Measurements from ENCODE around the gene PTPRD.

The PTPRD gene

DNA sequence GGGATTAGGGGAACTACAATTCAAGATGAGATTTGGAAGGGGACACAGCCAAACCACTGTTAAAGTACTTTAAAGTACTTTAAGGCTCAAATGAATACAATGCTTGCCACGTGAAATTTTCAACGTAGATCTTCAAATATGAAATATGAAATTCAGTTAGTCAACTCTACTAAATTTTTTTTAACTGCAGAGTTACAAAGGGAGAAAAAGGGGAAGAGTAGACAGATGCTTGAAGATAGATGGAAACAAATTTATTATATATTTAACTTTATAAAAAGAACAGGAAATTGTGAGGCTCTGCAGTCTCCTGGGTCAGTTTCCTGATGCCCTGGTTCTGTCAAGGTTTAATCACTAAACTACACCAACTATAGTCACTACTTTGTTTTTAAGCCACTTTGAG, 2027.8 kb downstream of the PTPRD start:
- no peak for DNase-seq (ENCODE audit: low read depth in 2 of 2)

DNA sequence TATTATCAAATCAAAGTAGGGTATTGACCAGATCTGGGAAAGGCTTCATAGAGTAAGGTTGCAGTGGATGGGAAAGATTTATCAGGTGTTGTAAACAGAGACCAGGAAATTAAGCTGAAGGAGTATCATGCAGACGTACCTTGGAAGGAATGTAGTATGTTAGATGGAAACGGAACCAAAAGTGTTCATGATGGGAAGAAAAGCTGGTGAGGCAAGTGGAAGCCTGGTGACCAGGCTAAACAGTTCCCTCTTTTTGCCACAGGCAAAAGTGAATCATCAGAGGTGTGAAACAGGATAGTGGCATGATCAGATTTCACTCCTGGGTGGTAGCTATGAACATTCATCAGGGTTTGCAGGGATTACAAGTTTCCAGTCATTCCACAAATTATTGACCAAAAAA, 2033.1 kb downstream of the PTPRD start:
- no peak for DNase-seq (ENCODE audit: low read depth in 2 of 2)

DNA sequence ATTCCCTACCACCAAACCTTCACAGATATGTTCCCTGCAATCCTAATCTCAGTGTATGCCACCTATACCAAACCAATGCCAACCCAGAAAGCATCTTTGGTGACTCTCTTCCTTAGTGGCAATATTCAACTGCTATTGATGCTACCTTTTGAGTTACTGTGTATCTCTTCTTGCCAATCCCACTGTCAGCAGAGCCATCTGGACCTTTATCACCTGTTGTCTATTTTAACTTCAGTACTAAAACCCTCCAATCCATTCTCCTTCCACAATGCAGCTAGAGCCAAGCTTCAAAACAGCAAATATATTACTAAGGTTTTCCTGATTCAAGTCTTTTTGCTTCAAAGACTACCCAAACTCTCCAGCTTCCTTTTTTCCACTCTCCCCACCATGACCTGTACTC, 2036.1 kb downstream of the PTPRD start:
- no peak for DNase-seq (ENCODE audit: low read depth in 2 of 2)

DNA sequence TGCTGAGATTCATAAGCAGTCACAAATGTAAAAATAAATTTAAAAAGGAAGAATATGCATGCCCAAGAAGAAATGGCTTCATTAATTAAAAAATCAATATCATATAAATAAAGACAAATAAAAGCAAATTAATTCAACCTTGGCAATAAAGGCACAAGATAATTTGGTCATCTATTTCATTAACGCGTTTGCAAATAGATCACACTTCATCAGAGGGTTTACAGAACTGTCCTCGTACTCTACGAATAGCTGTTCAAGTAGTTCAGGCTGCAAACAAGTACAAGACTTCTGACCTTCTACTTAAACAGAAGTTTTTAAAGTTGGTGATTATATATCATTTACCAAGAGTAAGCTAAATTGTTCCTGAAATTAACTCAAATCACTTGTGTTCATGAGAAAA, 2038.0 kb downstream of the PTPRD start:
- DNase-seq (ENCODE audit: low read depth in 2 of 2), result no peak

DNA sequence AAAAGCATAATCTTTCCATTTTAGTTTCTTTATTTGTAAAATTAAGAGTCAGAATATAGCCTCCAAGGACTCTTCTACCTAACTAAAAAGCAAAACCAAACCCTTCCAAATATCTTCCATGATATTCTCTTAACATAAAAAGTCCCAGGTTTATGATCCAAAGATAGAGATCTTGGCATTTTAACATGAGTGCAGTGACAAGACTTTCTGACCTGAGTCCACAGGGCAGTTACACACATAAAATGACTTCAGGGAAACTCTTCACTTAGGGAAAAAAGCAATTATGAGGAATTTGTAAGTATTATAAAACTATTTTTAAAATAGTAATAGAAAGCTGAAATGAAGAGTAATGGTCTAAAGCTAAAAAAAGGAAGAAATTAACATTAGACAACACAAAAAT, 2040.6 kb downstream of the PTPRD start:
- no peak for DNase-seq (ENCODE audit: low read depth in 2 of 2)

DNA sequence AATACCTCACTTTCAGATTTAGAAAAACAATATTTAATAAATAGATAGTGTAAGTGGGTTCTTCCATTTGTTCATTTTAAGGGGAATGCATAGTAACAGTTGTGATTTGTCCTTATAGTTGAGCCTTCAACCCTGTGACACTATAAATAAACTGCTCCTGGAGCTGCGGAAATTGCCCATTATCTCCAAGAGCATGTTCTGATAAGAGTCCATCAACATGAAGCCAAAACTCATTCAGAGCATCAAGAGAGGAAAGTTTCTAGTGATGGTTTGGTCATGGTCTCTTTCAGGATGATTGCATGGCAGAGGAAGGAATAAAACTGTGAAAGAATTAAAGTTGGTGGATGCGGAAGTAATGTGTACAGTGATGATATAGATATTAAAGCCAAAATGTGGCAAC, 2041.2 kb downstream of the PTPRD start:
- DNase-seq (ENCODE audit: low read depth in 2 of 2), result no peak

DNA sequence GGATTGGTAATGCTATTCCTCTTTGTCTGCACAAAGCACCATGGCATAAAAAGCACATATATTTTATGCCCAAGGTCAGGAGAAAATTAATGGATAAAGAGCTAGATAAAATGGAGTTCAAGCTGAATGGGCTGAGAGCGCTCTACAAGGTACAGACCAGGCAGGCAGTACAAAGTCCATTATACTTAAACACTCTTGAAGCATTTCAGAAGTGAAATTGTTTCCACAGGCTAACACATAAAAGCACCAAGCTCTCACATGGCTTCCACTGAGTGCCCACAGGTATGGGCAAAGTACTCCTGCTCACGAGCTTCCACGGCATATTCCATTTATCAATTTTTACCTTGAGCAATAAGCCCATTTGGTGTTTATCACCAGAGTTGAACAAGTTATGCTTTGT, 2042.0 kb downstream of the PTPRD start:
- DNase-seq (ENCODE audit: low read depth in 2 of 2), result no peak

DNA sequence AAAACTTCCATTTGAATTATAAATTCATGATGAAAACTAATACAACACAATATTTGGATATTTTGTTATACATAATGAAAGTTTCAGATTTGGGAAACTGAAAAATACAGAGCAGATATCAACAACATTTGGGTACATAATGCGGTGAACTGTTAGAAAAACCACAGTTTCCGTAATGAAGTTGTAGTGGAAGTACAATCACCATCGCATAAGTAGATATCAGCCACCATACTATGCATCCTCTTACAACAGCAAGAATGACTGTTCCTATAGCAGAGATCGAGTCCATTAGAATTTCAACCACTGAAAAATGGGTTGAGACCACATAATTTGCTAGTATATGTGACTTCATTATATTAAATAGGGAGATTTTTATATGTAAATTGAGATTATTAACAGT, 2043.0 kb downstream of the PTPRD start:
- DNase-seq (ENCODE audit: low read depth in 2 of 2), result no peak

DNA sequence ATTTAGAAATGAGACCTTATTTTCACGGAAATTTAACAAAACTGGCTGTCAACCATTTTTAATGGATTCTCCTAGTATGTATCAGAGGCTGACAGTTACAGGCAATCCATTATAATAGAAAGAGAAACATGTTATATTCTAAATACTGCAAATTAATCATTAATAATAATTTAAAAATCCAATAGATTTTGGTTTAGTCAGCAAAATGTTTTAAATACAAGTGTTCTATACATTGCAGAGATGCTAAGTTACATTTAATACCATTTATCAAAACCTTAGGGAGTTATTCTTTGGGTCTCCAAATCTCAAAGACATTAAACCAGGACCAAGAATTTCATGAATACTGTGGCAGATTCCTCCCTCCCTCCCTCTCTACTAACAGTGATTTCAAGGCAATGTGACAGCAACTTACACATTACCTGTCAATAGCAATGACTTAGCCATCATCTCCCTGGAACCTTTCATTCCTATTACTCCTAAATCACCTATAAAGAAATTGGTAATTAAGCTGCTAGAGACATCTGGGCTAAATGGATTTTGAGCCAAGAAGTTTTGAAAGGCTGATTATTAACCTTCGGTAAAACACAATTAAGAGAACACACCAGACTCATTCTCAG, 2044.7 kb downstream of the PTPRD start:
- no peak for DNase-seq (ENCODE audit: low read depth in 2 of 2)

DNA sequence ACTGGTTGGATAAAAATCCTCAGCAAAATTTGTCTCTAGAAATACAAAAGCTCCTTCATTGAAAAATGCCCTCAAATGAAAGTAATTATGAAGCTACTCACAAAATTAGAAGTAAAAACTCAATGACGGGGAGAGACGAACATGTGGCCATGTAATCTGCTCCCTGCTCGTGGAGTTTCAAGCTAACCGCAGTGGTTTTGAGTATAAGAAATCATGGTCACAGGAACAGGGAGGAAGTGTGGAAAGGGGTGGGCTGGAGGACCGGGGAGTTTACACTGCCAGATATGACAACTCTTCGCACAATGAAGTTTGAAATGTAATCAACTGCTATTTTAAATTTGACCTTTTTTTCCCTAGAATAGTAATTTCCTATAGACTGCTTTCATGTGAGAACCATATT, 2047.8 kb downstream of the PTPRD start:
- no peak for DNase-seq (ENCODE audit: low read depth in 2 of 2)

DNA sequence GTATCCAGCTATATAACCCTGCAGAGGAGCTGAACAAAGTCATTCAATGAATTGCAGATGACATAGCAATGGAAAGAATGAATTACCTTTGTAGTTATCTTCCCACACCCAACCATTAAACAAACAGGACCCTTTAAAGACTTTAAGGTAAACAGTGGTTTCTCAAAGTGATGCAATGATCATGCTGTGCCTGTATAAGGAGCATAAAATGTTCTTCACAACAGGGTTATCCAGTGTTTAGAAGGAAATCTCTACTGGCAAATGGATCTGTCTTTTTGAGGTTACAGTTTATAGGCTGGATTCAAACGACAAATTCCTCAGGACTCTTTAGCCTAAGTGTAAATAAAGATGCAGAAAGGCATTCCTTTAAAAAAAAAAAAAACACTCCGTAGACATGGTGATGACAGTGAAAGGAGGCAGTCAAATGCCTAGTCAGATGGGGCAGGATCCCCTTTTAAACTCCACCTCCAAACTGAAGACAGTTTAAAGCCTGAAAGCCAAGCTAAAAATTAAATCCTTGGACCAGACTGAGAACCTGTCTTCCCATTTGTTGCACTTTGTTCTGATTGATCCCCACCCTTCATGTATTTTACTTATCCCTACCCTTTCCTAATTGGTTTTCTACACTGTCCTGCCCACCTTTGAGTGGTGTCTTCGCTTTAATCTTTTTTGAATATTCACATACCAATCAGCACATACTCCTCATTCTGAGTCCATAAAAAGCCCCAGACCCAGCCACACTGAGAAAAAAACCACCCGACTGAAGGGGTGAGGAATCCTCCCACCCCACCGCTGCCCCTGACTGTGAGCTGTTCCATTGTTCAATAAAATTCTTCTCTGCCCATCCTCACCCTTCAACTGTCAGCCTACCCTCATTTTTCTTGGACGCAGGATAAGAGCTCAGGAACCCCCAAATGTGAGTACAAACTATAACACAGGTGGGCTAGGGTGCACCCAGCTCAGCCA, 2052.0 kb downstream of the PTPRD start:
- DNase-seq (ENCODE audit: low read depth in 2 of 2), result no peak

DNA sequence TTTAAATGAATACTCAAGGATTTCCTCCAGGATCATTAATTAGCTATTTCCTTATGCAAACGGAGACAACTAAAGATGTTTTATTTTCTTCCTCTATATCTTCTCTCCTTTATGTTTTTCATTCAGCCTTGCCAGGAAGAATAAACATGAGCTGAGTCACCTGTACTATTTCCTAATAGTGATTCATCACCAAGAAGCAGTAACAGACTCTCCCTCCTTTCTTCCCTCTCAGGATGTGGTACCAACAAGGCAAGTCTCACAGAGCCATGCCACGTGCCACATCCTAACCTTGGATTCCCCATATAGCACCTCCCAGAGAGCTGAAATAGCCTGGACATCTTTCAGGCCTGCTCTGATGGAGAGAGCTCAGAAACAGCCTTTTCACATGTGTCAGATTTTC, 2054.6 kb downstream of the PTPRD start:
- no peak for DNase-seq (ENCODE audit: low read depth in 2 of 2)

DNA sequence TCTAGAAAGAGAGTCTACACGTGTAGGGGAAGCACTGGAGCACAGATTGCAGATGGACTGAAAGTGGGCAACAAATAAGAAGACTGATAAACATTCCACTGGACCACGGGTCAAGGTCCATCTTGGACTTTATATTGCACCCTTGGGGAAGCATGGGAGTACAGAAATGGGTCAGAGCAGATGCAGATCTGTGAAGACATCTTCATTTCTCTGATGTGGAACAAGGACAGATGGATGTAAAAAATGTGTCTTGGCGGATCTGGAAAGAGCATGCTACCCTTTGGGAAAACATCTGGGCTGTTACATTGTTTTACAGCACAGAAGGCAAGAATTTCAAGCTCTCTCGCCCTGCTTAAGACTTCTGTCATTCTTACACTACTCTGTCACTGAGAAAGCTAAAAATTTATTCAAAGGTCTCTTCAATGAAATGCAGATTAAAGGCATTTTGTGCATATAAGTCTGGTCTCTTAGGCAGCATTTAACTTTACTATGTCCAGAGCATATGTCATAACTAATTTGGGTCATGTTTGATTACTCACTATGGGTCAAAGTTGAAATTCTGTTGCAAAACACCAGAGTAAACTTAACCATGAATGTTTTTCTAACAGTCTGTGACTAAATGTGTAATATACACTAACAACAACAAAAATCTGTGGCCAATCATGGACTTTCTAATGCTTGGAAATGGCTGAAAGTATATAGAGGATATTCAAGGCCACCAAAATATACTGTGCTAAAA, 2056.9 kb downstream of the PTPRD start:
- no peak for DNase-seq (ENCODE audit: low read depth in 2 of 2)

DNA sequence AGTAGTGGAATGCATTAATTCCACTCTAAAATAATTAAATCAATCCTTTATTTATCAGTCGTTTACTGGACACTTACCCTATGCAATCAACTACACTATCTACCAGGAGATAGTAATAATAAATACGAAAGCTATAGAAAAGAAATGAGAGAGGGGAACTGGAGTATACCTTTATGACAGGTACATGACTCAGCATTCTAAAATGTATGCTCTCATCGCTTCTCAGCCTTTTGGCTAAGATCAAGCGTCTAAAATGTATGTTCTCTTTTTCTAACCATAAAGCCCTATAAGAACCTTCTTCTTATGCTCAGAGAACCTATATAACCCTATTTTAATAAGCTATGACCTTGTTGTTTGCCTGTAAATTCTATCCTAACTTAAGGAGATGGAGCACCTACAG, 2059.4 kb downstream of the PTPRD start:
- no peak for DNase-seq (ENCODE audit: low read depth in 2 of 2)

DNA sequence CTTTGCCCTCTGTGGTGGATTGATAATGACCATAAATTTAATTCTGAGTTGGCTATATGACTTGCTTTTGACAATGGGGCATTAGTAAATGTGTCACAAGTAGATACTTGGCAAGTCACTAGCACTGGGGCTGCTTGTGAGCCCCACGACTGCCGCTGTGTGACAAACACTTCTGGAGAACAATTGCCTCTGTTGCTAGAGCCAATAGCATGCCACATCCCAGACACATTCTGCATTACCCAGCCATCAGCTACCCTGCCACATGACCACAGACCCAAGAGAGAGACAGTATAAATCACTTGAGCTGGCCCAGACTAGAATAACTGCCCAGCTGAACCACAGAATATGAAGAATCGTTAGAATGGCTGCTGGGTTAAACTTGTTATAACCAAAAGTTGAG, 2060.1 kb downstream of the PTPRD start:
- DNase-seq (ENCODE audit: low read depth in 2 of 2), result no peak

DNA sequence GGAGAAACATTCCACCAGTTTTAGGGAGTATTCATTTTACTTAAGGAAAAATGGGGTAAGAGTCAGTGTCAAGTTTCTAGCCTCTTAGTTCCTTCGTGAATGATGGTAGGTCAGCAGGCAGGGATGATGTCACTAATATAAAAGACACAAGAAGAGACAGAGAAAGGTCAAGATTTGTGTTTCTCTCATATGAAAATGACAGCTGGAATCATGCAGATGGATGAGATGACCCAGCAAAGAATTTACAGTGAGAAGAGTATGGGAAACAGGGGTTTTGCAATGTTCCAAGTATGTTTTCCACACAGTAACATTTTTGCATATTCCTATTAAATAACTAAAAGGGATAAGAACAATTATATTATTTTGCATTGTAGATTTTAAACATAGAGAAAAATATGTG, 2063.6 kb downstream of the PTPRD start:
- no peak for DNase-seq (ENCODE audit: low read depth in 2 of 2)

DNA sequence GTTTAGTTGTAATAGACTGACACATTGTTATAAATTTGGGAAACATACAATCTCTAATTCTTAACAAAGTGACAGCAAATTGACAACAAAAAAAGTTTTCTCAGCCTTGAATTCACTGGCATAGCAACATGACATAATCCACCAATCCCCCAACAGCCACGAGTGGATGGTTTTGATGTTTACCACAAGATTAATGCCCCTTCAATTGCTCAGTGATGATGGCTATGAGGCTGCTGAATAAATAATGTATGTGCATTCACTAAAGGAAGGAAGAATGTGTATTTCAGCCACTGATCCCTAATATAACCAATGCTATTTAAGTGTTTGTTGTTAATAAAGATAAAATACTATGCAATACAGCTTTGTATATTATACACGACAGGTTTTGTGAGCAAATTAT, 2069.6 kb downstream of the PTPRD start:
- DNase-seq (ENCODE audit: low read depth in 2 of 2), result no peak

DNA sequence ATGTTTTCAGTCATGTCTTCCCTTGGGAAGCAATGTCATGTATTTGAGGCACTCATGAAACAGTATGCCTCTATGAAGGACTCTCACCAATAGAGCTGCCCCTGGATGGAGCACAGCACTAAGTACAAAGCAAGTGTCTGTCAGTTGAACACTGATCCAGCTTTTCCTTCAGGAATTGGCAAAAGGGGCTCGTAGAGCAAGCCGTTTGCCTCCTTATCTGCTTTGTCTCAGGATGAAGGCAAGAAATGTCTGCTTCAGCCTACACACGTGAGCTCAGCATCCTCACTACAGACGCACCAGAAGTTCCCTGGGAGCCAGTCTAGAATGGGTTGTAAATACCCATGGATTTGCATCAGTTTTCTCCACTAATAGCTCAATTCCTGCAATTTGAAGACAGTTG, 2070.3 kb downstream of the PTPRD start:
- DNase-seq (ENCODE audit: low read depth in 2 of 2), result no peak

DNA sequence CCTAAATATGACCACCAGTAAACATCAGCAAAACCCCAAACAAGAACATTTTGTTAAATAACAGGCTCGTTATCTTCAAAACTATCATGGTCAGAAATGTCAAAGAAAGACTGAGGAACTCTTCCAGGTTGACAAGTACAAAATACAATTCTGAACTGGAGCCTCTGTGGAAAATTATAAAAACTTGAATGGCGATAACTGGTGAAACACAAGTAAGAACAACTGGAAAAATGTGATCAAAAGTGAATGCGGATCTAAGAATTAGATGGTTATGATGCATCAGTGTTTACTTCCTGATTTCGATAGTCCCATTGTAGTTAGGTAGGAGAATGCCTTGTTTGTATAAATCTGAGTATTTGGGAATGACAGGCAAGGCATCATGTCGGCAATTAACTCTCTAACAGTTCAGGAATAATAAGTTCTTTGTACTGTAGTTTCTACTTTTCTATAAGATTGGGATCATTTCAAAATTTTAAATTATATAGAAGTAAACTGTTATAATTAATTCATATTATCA, 2073.1 kb downstream of the PTPRD start:
- no peak for DNase-seq (ENCODE audit: low read depth in 2 of 2)

DNA sequence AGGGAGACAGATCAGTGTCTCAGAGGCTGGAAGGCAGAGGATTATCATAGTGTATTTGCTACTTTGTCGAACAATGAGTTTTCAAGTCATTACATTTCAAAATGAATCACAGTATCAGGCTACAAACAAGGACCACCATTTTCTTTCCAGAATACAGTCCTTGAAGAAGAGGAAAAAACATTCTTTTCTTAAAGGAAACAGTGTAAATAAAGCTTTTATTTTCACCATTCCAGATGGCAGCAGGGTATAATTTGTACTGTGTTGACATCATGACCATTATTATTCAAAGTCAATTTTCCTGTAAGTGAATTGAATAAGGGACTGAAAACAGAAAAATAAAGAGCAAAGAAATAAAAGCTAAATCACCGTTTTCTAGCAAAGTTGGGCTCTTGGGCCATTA, 2076.0 kb downstream of the PTPRD start:
- DNase-seq (ENCODE audit: low read depth in 2 of 2), result no peak

DNA sequence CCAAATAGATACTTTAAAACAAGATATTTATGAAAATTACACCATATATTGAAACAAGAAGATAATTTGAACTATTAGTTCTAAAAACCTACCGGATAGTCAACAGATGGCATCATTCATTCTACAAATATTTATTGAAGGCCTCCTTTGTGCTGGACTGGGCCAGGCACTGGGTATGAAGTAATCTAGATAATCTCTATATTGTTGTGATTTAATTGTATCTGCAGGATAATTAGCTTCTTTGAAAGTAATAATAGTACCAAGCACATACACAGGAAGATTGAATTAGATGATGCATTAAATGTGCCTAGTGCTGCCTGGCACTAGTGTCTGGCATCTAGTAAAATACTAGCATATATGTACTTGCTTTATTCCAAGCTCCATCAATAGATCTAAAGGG, 2078.0 kb downstream of the PTPRD start:
- DNase-seq (ENCODE audit: low read depth in 2 of 2), result no peak

DNA sequence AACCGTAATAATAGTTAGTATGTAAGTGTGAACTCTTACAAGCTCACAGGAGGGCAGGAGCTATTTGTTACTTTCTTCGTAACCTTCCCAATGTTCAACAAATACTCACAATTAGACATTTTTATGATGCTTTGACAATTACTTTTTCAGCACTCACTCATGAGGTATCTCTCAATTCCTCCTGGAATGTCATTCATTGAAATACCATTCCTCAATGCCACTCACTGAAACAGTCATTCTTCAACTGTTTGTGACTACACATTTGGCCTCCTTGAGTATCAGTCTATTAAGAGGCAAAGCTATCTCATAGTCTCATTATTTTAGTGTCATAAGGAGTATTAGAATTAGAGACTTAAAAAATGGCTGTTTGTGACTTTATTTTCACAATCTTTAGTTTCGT, 2079.1 kb downstream of the PTPRD start:
- DNase-seq (ENCODE audit: low read depth in 2 of 2), result no peak
